Fibroblast of skin of abdomen (primary cell): Measurements from ENCODE around the gene GIMAP8.
"Not testable (repeated sequence)": the region's sequence is repeated elsewhere in the genome, so short reads cannot be mapped to it uniquely, and the experiment has no call there.

Experiments
- DNase-seq: peaks from one replicate; pipeline ENCODE4 v3.0.0-alpha.2; 2013

GIMAP8 gene

GRCh38 chr7:150441524-150441923 is 8.9 kb upstream of the GIMAP8 start:
- DNase-seq: no peak

GRCh38 chr7:150442811-150443210 is 7.6 kb upstream of the GIMAP8 start:
- no peak for DNase-seq

GRCh38 chr7:150443793-150444540 is 6.5 kb upstream of the GIMAP8 start:
- DNase-seq: no peak

- no peak for DNase-seq
Measured at GRCh38 chr7:150444674-150445365, 5.6 kb upstream of the GIMAP8 start.

- DNase-seq: no peak
Measured at GRCh38 chr7:150446288-150446938, 4.0 kb upstream of the GIMAP8 start.

- no peak for DNase-seq
Measured at GRCh38 chr7:150447966-150448788, 2.3 kb upstream of the GIMAP8 start.

- peak; percentile 34 for DNase-seq
Measured at GRCh38 chr7:150448789-150449147, 1.7 kb upstream of the GIMAP8 start.

GRCh38 chr7:150449206-150449952 is 1.1 kb upstream of the GIMAP8 start:
- DNase-seq: no peak

GRCh38 chr7:150451097-150451793 is 815 bp downstream of the GIMAP8 start:
- DNase-seq: no peak

GRCh38 chr7:150451833-150452461 is 1.5 kb downstream of the GIMAP8 start:
- DNase-seq: no peak

GRCh38 chr7:150453181-150453580 is 2.8 kb downstream of the GIMAP8 start:
- DNase-seq: no peak

GRCh38 chr7:150453892-150454291 is 3.5 kb downstream of the GIMAP8 start:
- no peak for DNase-seq

GRCh38 chr7:150457064-150457463 is 6.6 kb downstream of the GIMAP8 start:
- not testable (repeated sequence) for DNase-seq

GRCh38 chr7:150458235-150458634 is 7.8 kb downstream of the GIMAP8 start:
- no peak for DNase-seq

GRCh38 chr7:150458756-150459155 is 8.3 kb downstream of the GIMAP8 start:
- no peak for DNase-seq

GRCh38 chr7:150461520-150461919 is 11.1 kb downstream of the GIMAP8 start:
- no peak for DNase-seq

- no peak for DNase-seq
Measured at GRCh38 chr7:150462413-150462812, 12.0 kb downstream of the GIMAP8 start.

- no peak for DNase-seq
Measured at GRCh38 chr7:150463461-150463860, 13.0 kb downstream of the GIMAP8 start.

GRCh38 chr7:150464962-150465361 is 14.5 kb downstream of the GIMAP8 start:
- DNase-seq: no peak

GRCh38 chr7:150465414-150465813 is 15.0 kb downstream of the GIMAP8 start:
- DNase-seq: no peak

GRCh38 chr7:150466477-150466876 is 16.0 kb downstream of the GIMAP8 start:
- no peak for DNase-seq
